ENCODE measurements around the gene TLR6. TPM values are rescaled to one million over a fixed set of nuclear protein-coding genes. Genes with fewer than 3 reads are reported as not detected.

Gene TLR6
- total and polyA plus RNA-seq, 2 of the 8 experiments (the other 6 are each of a cell fraction or from before 2014, with no cell fraction given): 0.02 to 0.09 TPM

GRCh38 chr4:38803833-38804653, 52.6 kb downstream of the TLR6 start:
- Histone ChIP-seq H2BK12ac (ENCODE audit: low read depth, low read length) (no peak overlapping the region), H3K9me3 (ENCODE audit: insufficient read depth in 2 of 2, low read depth in 1 of 2, low read length in 1 of 2) (peaks cover 12 to 23% of the 10 kb centered on the region in 2 experiments), H2BK15ac (ENCODE audit: low read length) (no peak overlapping the region), H3K4me2 (ENCODE audit: insufficient read depth in 1 of 2, low read depth in 2 of 2, low read length in 2 of 2) (no peak overlapping the region), H4K8ac (ENCODE audit: extremely low read depth, insufficient read depth, low read length) (no peak overlapping the region), H3K56ac (replicated peaks; ENCODE audit: insufficient read length, low read depth, low read length) (no peak overlapping the region), H4K20me1 (replicated peaks in 1 of 2; ENCODE audit: control insufficient read depth in 1 of 2, insufficient read depth in 2 of 2, low read length in 2 of 2) (no peaks in the 10 kb centered on the region), H2AK5ac (ENCODE audit: low read depth, low read length) (no peak overlapping the region), H3K36me3 (ENCODE audit: control insufficient read depth in 2 of 4, insufficient read depth in 4 of 4, low read length in 3 of 4) (no peaks in the 10 kb centered on the region), H2BK20ac (ENCODE audit: low read length) (no peak overlapping the region), H3K27ac (ENCODE audit: low read depth, low read length) (no peak overlapping the region), H3K27me3 (replicated peaks in 1 of 4; ENCODE audit: control insufficient read depth in 3 of 4, extremely low read depth in 1 of 4, insufficient read depth in 3 of 4, low read length in 3 of 4) (no peaks in the 10 kb centered on the region), H3K4me3 (ENCODE audit: extremely low read depth in 1 of 4, insufficient read depth in 2 of 4, low read depth in 3 of 4, low read length in 4 of 4) (no peak overlapping the region), H2BK5ac (ENCODE audit: low read depth, low read length) (no peak overlapping the region), H3K18ac (ENCODE audit: extremely low read depth, low read length) (no peak overlapping the region), H4K91ac (replicated peaks; ENCODE audit: insufficient read length, low read length) (no peak overlapping the region), H3K4ac (replicated peaks; ENCODE audit: insufficient read length, low read depth, low read length) (no peak overlapping the region), H3K14ac (ENCODE audit: insufficient read length) (no peak overlapping the region), H3K23me2 (ENCODE audit: low read depth, low read length) (no peaks in the 10 kb centered on the region), H3K9ac (replicated peaks in 1 of 4; ENCODE audit: extremely low read depth in 1 of 4, low read depth in 3 of 4, low read length in 3 of 4) (no peak overlapping the region), H2BK120ac (replicated peaks; ENCODE audit: low read depth, low read length) (no peak overlapping the region), H4K5ac (ENCODE audit: insufficient read length, low read depth, low read length) (no peak overlapping the region), H3K79me1 (ENCODE audit: low read depth, low read length) (no peaks in the 10 kb centered on the region), H3K79me2 (ENCODE audit: control insufficient read depth in 1 of 2, insufficient read depth in 2 of 2, low read length in 2 of 2) (no peaks in the 10 kb centered on the region), H3K23ac (ENCODE audit: insufficient read length) (no peak overlapping the region), H3K4me1 (replicated peaks in 1 of 4; ENCODE audit: control insufficient read depth in 3 of 4, insufficient read depth in 4 of 4, low read length in 3 of 4) (no peaks in the 10 kb centered on the region), H2AFZ (ENCODE audit: low read length) (no peak overlapping the region)
- CTCF ChIA-PET (ENCODE audit: partially characterized antibody): interaction anchor here (0.5 to 3.3 kb wide), 17 partner anchors 8 to 1717 kb away, joined by 3 to 26 read pairs (median 4); partner anchors contain the start of gene TLR10
- DNase-seq (ENCODE audit: low read depth in 1 of 2, low spot score in 2 of 2) (no peak), FAIRE-seq (no peak)
- WGBS, 2 experiments (ENCODE audit: extremely low coverage in 1 of 2, insufficient coverage in 1 of 2, insufficient read length in 1 of 2, insufficient replicate concordance in 2 of 2, low coverage in 1 of 2, low lambda C conversion rate in 2 of 2, missing lambda C conversion rate in 1 of 2): 85% methylated on average over 6 of the region's 6 CpGs; no CpG with 5 or more reads in 1 of the 2 experiments
- POLR2A ChIA-PET (ENCODE audit: partially characterized antibody): no interaction called here
- TF ChIP-seq MAFK (IDR thresholded peaks at IDR 0.05; ENCODE audit: low read depth, low read length): no peak
- no peak for TF ChIP-seq PHF8 (conservative IDR thresholded peaks at IDR 0.05; ENCODE audit: low read depth, low read length)
- no peak for TF ChIP-seq BCL11A (IDR thresholded peaks at IDR 0.05; ENCODE audit: low read depth in 2 of 2, low read length in 2 of 2)
- no peak for TF ChIP-seq BRCA1 (IDR thresholded peaks at IDR 0.05; ENCODE audit: low read depth, low read length)
- no peak for TF ChIP-seq CREB1 (IDR thresholded peaks at IDR 0.05)
- no peak for TF ChIP-seq KDM4A (IDR thresholded peaks at IDR 0.05; ENCODE audit: low read depth, low read length, severe bottlenecking)
- TF ChIP-seq GABPA (IDR thresholded peaks at IDR 0.05; ENCODE audit: borderline replicate concordance, insufficient read depth, low read length): no peak
- TF ChIP-seq YY1 (IDR thresholded peaks at IDR 0.05; ENCODE audit: low read depth, low read length): no peak
- TF ChIP-seq CTBP2 (IDR thresholded peaks at IDR 0.05; ENCODE audit: borderline replicate concordance, insufficient read depth, insufficient read length, low read length): no peak
- TF ChIP-seq CBX8 (IDR thresholded peaks at IDR 0.05; ENCODE audit: borderline replicate concordance, low read depth, low read length): no peak
- no peak for TF ChIP-seq ATF2 (IDR thresholded peaks at IDR 0.05; ENCODE audit: low read length)
